Body of pancreas (tissue), 4 donors: ENCODE data around the gene CAPSL.

ENCODE experiments used
- POLR2A ChIP-seq, 3 donors: fragments of 450-650 bp; IDR thresholded peaks; one replicate each; pipeline ENCODE4 v1.6.1; 2016; ENCODE audit warnings: antibody characterized with exemption in 3 of 3, mild to moderate bottlenecking in 2 of 3
- TF ChIP-seq, protein P1 (sequence below), 7 experiments: fragments of 450-650 bp in 4 of 7; fragments of 200-600 bp in 3 of 7; sonication (generic) in 3 of 7; IDR thresholded peaks; one replicate each; pipeline ENCODE4 v1.5.1; 2016 to 2019; ENCODE audit warnings: antibody characterized with exemption in 7 of 7

DNA sequence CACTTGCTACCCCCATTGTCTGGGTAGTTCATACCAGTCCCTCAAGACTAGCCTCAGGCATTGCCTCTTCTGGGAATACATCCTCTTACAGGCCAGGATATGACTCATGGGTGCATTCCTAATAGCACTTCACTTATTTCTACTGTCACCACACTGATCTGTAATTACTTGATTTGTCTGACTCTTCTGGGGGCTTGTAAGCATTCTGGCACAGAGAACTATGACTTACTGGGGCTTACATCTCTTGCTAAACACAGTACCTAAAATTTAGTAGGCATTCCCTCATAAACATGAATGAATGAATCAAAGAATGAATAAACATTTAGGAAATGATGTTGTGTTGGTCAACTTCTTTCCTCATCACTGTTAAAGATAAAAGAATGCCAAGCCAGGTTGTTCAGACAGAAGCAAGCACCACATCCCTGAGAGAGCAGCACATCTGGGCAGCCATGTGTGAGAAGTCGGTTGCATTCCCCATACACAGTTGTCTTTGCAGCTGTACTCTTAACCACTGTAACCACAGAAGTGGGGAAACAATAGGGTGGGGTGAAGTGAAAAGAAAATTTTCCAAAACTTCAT is 54.1 kb downstream of the CAPSL start:
- TF ChIP-seq, protein P1, sequence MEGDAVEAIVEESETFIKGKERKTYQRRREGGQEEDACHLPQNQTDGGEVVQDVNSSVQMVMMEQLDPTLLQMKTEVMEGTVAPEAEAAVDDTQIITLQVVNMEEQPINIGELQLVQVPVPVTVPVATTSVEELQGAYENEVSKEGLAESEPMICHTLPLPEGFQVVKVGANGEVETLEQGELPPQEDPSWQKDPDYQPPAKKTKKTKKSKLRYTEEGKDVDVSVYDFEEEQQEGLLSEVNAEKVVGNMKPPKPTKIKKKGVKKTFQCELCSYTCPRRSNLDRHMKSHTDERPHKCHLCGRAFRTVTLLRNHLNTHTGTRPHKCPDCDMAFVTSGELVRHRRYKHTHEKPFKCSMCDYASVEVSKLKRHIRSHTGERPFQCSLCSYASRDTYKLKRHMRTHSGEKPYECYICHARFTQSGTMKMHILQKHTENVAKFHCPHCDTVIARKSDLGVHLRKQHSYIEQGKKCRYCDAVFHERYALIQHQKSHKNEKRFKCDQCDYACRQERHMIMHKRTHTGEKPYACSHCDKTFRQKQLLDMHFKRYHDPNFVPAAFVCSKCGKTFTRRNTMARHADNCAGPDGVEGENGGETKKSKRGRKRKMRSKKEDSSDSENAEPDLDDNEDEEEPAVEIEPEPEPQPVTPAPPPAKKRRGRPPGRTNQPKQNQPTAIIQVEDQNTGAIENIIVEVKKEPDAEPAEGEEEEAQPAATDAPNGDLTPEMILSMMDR (IDR thresholded peaks at IDR 0.05): no peak
- TF ChIP-seq POLR2A (IDR thresholded peaks at IDR 0.05): no peak
